ENCODE measurements around the gene VKORC1.

The VKORC1 gene

DNA sequence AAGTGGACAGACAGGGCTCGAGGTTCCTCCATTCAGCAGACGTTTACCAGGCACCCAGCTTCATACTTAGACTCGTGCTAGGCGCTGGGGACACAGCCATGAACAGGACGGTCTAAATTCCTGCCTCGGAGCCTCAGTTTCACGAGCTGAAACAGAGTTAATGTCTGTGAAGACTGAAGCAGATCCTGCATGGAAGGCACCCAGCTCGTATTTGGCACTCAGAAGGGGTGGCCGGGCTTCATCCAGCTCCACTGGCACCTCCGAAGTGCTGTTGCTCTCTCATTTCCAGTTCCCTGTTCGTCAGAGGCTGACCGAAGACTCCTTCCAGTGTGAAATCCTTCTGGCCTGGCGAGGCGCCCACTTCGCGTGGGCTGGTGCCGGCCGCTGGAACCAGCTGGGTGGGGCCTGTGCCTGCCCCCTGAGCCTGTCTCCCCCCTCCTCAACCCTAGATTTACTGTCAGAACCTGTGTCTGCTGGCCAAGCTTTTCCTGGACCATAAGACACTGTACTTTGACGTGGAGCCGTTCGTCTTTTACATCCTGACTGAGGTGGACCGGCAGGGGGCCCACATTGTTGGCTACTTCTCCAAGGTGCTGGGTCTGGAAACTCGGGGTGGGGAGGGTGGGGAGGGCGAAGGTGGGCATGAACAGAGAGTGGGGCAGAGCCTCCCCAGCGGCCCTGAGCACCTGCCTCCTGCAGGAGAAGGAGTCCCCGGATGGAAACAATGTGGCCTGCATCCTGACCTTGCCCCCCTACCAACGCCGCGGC lies 35.2 kb upstream of the VKORC1 start:
- DNase-seq = no peak

- no peak for DNase-seq
Measured at GRCh38 chr16:31128711-31129567, 34.3 kb upstream of the VKORC1 start.

- peak; percentile 20 for DNase-seq
Measured at GRCh38 chr16:31127182-31127581, 32.6 kb upstream of the VKORC1 start.

- no peak for DNase-seq
Measured at GRCh38 chr16:31125844-31126243, 31.2 kb upstream of the VKORC1 start.

DNA sequence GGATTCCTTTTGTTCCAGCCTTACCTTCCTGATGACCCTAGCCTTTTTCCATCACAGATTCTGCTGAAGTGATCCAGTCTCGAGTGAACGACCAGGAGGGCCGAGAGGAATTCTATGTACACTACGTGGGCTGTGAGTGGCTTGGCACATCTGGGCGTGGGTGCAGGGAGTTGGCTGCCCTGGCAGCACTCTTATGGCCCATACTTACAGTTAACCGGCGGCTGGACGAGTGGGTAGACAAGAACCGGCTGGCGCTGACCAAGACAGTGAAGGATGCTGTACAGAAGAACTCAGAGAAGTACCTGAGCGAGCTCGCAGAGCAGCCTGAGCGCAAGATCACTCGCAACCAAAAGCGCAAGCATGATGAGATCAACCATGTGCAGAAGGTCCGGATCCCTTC lies 25.5 kb upstream of the VKORC1 start:
- DNase-seq = no peak

GRCh38 chr16:31118223-31119155 lies 23.9 kb upstream of the VKORC1 start:
- DNase-seq = no peak

DNA sequence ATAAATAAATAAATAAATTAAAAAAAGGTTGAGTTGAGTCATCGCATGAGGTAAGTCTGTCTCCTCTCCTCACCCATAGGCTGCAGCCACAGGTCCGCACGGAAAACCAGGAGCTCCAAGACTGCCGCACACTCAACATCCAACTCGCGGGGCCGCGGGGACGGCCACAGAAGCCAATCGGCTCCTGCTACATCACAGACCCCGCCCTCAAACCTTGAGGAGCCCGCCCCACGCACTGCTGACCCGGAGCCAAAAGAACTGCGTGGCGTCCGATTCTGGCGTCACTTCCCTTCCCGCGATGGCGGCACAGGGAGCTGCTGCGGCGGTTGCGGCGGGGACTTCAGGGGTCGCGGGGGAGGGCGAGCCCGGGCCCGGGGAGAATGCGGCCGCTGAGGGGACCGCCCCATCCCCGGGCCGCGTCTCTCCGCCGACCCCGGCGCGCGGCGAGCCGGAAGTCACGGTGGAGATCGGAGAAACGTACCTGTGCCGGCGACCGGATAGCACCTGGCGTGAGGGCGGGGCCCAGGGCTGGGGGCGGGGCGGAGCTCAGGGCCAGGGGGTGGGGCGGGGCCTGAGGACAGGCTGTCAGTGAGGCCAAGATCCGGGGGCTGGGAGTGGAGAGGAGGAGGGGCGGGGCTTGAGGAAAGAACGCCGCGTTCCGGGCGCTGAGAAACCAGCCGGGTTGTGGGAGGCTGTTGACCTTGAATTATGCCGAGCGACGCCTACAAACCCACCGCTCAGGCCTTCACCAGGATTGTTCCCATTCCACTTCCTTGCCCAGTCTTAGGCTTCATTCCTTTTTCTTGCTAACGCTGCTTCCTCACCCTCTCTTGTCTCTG lies 23.0 kb upstream of the VKORC1 start, which contains the start of gene KAT8:
KAT8 (plus strand) TSS at position 281 of the 839 bp plus-strand sequence; CDS start at position 299, 18 bp downstream.
- peak; percentile 89 for DNase-seq

DNA sequence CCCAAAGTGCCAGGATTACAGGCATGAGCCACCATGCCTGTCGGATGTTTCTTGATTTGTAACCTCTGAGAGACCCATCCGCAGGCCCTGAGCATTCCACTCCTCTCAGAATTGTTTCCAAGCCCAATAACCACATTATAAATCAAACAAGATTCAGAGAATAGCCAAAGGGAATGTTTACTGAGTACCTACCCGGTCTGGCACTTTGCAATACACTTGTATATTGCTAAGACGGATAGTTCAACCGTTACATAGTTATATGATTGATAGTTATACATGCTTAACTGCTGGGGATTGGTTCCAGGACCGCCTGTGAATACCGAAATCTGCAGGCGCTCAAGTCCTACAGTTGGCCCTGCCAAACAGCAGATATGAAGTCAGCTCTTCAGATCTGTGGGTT lies 19.9 kb upstream of the VKORC1 start:
- DNase-seq = no peak

DNA sequence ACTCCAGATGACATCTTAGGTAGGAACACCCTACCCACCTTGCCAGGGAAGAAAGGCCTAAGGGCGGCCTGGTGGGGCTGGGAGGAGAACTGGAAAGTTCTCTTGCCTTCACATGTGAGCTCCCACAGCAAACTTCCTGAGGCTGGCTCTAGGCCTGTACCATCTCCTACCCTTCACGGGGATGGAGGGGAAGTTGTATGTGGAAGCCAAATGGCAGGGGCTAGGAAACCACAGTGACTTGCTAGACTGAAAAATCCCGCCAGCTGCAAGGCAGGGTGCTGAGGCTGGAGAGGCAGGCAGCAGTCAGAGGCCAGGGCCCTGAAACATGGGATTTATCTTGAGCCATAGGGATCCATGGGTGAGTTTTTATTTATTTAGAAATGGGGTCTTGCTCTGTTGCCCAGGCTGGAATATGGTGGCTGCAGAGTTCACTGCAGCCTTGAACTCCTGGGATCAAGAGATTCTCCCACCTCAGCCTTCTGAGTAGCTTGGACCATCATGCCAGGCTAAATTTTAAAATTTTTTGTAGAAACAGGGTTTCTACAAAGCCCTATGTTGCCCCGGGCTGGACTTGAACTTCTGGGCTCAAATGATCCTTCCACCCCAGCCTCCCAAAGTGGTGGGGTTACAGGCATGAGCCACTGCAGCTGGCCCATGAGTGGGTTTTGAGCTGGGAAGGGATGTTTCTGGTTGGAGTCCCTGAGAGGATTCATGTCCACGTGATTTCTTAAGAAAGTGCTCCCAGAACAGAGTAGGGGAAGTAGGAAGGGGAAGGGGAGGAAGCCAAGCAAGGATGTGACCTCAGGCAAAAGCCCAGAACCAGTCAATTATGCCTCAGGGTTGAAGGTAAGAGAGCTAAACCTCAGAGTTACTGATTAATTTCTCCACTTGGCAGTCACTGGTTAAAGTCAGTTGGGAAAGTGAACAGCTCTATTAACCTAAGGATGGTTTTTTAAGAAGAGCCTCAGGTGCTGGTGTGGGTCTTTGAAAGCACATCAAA lies 18.8 kb upstream of the VKORC1 start:
- no peak for DNase-seq

DNA sequence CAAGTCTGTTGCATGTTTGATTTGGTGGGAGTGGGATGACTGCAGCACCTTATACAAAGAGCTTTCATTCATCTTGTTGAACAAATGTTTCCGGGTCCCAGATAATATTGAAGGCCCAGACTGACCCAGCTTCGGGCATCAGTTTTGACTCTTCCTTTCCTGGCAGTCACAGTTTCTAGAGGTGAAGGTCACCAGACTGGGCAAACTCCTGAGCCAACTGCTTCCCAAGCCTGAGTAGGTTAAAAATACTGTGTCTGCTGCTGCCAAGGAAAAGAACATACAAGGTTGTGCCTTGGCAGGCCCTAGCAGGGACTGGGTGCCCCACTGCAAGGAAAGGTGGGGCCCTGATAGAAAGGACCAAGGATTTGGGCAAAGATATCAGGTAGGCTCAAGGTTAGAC lies 18.1 kb upstream of the VKORC1 start:
- no peak for DNase-seq

GRCh38 chr16:31111881-31112466 lies 17.4 kb upstream of the VKORC1 start:
- no peak for DNase-seq

DNA sequence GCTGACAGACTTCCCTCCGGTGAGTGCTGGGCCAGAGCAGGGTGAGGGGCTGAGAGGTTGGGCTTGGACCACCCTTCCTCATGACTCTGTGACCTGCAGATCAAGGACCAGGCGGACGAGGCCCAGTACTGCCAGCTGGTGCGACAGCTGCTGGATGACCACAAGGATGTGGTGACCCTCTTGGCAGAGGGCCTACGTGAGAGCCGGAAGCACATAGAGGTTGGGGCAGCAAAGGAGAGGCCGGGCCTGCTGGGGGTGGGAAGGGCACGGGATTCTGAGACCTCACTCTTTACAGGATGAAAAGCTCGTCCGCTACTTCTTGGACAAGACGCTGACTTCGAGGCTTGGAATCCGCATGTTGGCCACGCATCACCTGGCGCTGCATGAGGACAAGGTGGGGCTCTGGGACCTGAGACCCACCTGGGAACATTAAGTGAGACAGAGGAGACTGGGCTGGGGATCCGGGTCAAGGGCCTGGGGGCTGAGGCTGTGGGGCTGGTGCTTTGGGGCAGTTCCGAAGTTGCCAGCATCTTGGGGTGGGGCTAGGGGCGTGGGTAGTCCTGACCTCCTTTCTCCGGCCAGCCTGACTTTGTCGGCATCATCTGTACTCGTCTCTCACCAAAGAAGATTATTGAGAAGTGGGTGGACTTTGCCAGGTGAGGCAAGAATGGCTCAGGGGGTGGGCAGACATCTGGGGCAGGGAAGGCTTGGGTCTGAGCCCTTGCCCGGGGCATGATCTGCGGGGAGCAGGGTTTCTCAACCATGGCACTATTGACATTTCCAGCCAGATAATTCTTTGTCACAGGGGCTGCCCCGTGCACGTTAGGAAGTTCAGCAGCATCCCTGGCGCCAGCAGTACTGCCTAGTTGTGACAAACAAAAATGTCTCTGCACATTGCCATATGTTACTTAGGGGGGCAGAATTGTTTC lies 15.8 kb upstream of the VKORC1 start:
- DNase-seq = no peak

DNA sequence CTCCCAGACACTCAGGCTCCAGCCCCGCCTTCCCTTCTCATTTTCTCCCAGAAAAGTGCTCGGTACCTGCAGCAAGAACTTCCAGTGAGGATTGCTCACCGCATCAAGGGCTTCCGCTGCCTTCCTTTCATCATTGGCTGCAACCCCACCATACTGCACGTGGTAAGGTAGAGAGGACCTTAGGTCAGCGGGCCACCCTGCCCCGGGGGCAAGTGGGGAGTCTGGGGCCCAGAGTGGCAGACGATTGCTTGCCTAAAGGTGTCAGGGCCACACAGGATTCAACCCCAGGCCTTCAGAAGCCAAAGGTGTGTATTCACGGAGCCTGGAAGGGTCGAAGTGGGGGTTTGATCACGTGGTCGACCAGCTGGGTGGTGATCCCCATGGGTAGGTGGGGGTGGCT lies 15.0 kb upstream of the VKORC1 start:
- DNase-seq = no peak

GRCh38 chr16:31108794-31109558 lies 14.4 kb upstream of the VKORC1 start:
- no peak for DNase-seq

DNA sequence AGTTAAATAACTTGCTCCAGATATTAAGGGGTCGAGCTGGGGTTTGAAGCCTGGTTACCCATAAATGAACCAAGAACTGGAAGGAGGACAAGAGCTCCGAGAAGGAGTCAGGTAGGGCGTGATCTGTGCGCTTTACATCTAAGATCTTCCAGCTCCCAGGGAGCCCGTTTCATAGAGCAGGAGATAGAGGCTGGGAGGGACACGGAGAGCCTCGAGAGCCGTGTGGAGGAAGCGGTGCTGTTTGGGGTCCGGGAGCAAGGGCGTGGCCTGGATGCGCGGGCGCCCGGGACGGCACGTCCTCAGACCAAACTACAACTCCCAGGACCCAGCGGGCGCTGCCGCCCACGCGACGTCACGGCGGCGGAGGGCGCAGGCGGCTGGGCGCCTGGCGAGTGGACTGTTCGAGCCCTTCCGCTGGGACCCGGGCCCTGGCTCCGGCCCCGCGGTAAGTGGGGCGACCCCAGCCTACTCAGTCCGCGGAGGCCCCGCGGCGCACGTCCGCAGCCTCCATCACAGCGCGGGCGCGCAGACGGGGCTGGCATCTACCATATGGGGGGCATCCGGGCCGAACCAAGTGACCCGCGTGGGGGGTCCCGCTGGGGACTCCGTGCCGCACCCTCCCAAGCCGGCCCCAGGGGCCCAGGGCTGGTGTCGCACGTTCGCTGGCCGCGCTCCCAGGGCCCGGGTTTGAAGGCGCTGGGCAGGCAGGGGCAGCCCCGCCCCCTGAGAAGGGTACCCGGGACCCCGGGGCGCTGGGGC lies 13.6 kb upstream of the VKORC1 start, which contains the start of gene BCKDK:
BCKDK (plus strand) TSS at position 352 of the 759 bp plus-strand sequence. CDS start 838 bp downstream, outside the sequence.
- DNase-seq = no peak

DNA sequence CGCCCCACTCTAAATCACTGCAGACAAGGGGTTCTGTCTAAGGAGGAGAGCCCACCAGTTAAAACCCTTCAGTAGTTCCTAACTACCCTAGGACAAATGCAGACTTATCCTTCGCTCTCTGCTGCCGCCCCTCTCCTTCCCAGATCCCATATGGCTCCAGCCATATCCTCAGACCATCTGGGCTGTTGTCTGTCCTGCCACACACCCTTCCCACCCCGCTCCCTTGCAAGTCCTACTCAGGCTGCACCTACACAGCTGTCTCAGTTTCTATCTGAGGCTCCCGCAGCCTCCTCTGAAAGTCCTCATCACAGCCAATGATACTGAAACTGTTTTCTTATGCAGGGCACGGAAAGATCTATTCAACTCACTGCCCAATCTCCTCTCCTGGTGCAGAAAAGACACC lies 12.9 kb upstream of the VKORC1 start:
- no peak for DNase-seq

Data from NCI-H2029 treated with DMSO at 0.1 percent for 48 hours (cell line).